K562 (cell line): ENCODE measurements around the gene EEA1. TPM values are rescaled to one million over a fixed set of nuclear protein-coding genes. Genes with fewer than 3 reads are reported as not detected.

Experiments used
- ATAC-seq: fragments of 200-7000 bp; cut with Tn5 transposase; 3 replicates; pipeline ENCODE4 v1.9.1; 2020; ENCODE audit warnings: moderate library complexity
- BruUV-seq: library from RNA; stranded (reverse); fragments of 400-500 nt; replicated peaks from 2 replicates; lab custom pipeline; 2021; lab: Mats Ljungman, UMichigan
- CTCF ChIA-PET: fragments of 300-600 bp; formaldehyde crosslinking; extraction: SDS; loops from one replicate; lab custom pipeline; 2021; ENCODE audit warnings: low intra/inter-chr PET ratio; lab: Yijun Ruan, JAX
- POLR2A ChIA-PET: fragments of 300-600, 350-650 bp; sonication (Branson Sonifier 250); formaldehyde crosslinking; extraction: SDS; loops from one replicate; lab custom pipeline; 2021; ENCODE audit warnings: antibody characterized with exemption, inconsistent platforms; lab: Yijun Ruan, JAX
- DNase-seq, 4 experiments: peaks; one replicate each; pipeline versions ENCODE4 v3.0.0 to v3.0.0-alpha.2; 2011 to 2018; ENCODE audit warnings: low spot score in 3 of 4, mixed read lengths in 3 of 4; ENCODE audit errors: extremely low read depth in 1 of 4
- FAIRE-seq: peaks from 2 replicates; lab custom pipeline; 2011; peaks lifted over from hg19 to GRCh38; lab: Jason Lieb, UNC
- H2AFZ ChIP-seq: 2 replicates; pipeline ENCODE4 v1.6.0; 2011; ENCODE audit warnings: low read depth, low read length, control low read depth, inconsistent platforms
- H3K27ac ChIP-seq: fragments of 200-600 bp; 3 replicates; pipeline ENCODE4 v1.8.0; 2011; ENCODE audit warnings: low read depth, mild to moderate bottlenecking, control low read depth, inconsistent platforms, low read length, moderate library complexity, mixed read lengths; ENCODE audit errors: extremely low read depth
- H3K27me3 ChIP-seq, 2 experiments: fragments of 300-600 bp in 1 of 2; 2 replicates in 1 of 2; 3 replicates in 1 of 2; pipeline versions ENCODE4 v1.6.0 to v1.8.0; 2011; ENCODE audit warnings: inconsistent platforms in 2 of 2, low read length in 2 of 2, mild to moderate bottlenecking in 1 of 2, mixed read lengths in 1 of 2, moderate library complexity in 1 of 2; ENCODE audit not compliant: control insufficient read depth in 2 of 2, insufficient read depth in 2 of 2
- H3K36me3 ChIP-seq: fragments of 300-600 bp; 3 replicates; pipeline ENCODE4 v1.8.0; 2011; ENCODE audit warnings: mild to moderate bottlenecking, low read length, inconsistent platforms; ENCODE audit not compliant: control insufficient read depth, insufficient read depth
- H3K4me1 ChIP-seq, 2 experiments: fragments of 200-600 bp in 1 of 2; replicated peaks in 1 of 2; 2 replicates in 1 of 2; 3 replicates in 1 of 2; pipeline versions ENCODE4 v1.5.1 to v1.8.0; 2011; ENCODE audit warnings: inconsistent platforms in 2 of 2, low read length in 2 of 2, mild to moderate bottlenecking in 1 of 2, mixed read lengths in 1 of 2, moderate library complexity in 1 of 2; ENCODE audit not compliant: control insufficient read depth in 2 of 2, insufficient read depth in 2 of 2
- H3K4me2 ChIP-seq: 2 replicates; pipeline ENCODE4 v1.6.1; 2011; ENCODE audit warnings: low read length, control low read depth, inconsistent platforms, mixed read lengths; ENCODE audit not compliant: insufficient read depth
- H3K4me3 ChIP-seq: fragments of 200-600 bp; sonication (generic), shearing (Covaris generic); 2 replicates; pipeline ENCODE4 v1.5.1; 2016; ENCODE audit warnings: control low read depth, inconsistent platforms
- H3K79me2 ChIP-seq: fragments of 200-600 bp; 3 replicates; pipeline ENCODE4 v1.8.0; 2011; ENCODE audit warnings: low read length, inconsistent platforms; ENCODE audit not compliant: control insufficient read depth, insufficient read depth
- H3K9ac ChIP-seq, 2 experiments: 2 replicates each; pipeline versions ENCODE4 v1.6.0 to v1.6.1; 2011; ENCODE audit warnings: low read depth in 2 of 2, low read length in 2 of 2, control low read depth in 1 of 2, inconsistent platforms in 1 of 2, mild to moderate bottlenecking in 1 of 2, mixed read lengths in 1 of 2; ENCODE audit not compliant: insufficient read depth in 1 of 2
- H3K9me1 ChIP-seq: one replicate; pipeline ENCODE4 v1.6.0; 2011; ENCODE audit warnings: inconsistent platforms, mild to moderate bottlenecking, low read length, moderate library complexity; ENCODE audit not compliant: control insufficient read depth, insufficient read depth
- H3K9me3 ChIP-seq: replicated peaks from 2 replicates; pipeline ENCODE4 v1.5.1; 2011; ENCODE audit warnings: low read depth, low read length, inconsistent platforms; ENCODE audit not compliant: control insufficient read depth, insufficient read depth
- H4K20me1 ChIP-seq: replicated peaks from 2 replicates; pipeline ENCODE4 v1.6.1; 2011; ENCODE audit warnings: low read length, inconsistent platforms, mixed read lengths; ENCODE audit not compliant: control insufficient read depth, insufficient read depth
- ATF1 ChIP-seq, 2 experiments: fragments of 450-650 bp in 1 of 2; IDR thresholded peaks; 2 replicates each; pipeline ENCODE4 v1.6.1; 2016; ENCODE audit warnings: missing compliant biosample characterization in 1 of 2, missing genetic modification characterization in 1 of 2
- CC2D1A ChIP-seq: fragments of 450-650 bp; IDR thresholded peaks from 2 replicates; pipeline ENCODE4 v1.6.1; 2017; ENCODE audit warnings: mild to moderate bottlenecking
- CHD2 ChIP-seq: IDR thresholded peaks from 2 replicates; pipeline ENCODE4 v1.6.1; 2011; ENCODE audit warnings: low read depth, low read length
- ETV6 ChIP-seq, 3 experiments: fragments of 150-350 bp in 1 of 3; sonication (generic) in 1 of 3; formaldehyde crosslinking in 1 of 3; IDR thresholded peaks; 2 replicates each; pipeline versions ENCODE4 v1.6.1 to v1.8.0; 2014 to 2022; ENCODE audit warnings: borderline replicate concordance in 2 of 3, low read depth in 2 of 3, antibody characterized with exemption in 1 of 3, low read length in 1 of 3, mild to moderate bottlenecking in 1 of 3, missing genetic modification reagents in 1 of 3
- HMGXB4 ChIP-seq: sonication (generic); formaldehyde crosslinking; IDR thresholded peaks from 2 replicates; pipeline ENCODE4 v1.8.1; 2023; ENCODE audit warnings: mild to moderate bottlenecking, missing genetic modification reagents
- HNRNPUL1 ChIP-seq: fragments of 200-400 bp; formaldehyde crosslinking; IDR thresholded peaks from 2 replicates; pipeline ENCODE4 v1.6.1; 2017; ENCODE audit warnings: low read length
- NFE2L1 ChIP-seq: fragments of 450-650 bp; IDR thresholded peaks from 2 replicates; pipeline ENCODE4 v1.6.1; 2016; ENCODE audit warnings: missing genetic modification characterization, low read depth, mild to moderate bottlenecking, missing compliant biosample characterization, moderate library complexity, borderline replicate concordance
- POLR3G ChIP-seq: IDR thresholded peaks from 2 replicates; pipeline ENCODE4 v1.6.1; 2011; ENCODE audit not compliant: insufficient read length, insufficient replicate concordance; ENCODE audit errors: extremely low read depth
- SFPQ ChIP-seq: fragments of 200-400 bp; formaldehyde crosslinking; IDR thresholded peaks from 2 replicates; pipeline ENCODE4 v1.6.1; 2017; ENCODE audit warnings: mild to moderate bottlenecking, low read depth, low read length, moderate library complexity
- SNIP1 ChIP-seq: fragments of 450-650 bp; IDR thresholded peaks from 2 replicates; pipeline ENCODE4 v1.7.1; 2017; ENCODE audit warnings: low read depth, mild to moderate bottlenecking
- ZNF165 ChIP-seq: fragments of 250-450 bp; sonication (Bioruptor Pico); IDR thresholded peaks from 2 replicates; pipeline ENCODE4 v1.4.0; 2020; ENCODE audit warnings: borderline replicate concordance
- ZNF316 ChIP-seq: fragments of 450-650 bp; IDR thresholded peaks from 2 replicates; pipeline ENCODE4 v1.6.1; 2016
- ZNF41 ChIP-seq: fragments of 250-450 bp; sonication (Bioruptor Pico); conservative IDR thresholded peaks from 2 replicates; pipeline ENCODE4 v1.4.0; 2020; ENCODE audit warnings: mild to moderate bottlenecking
- ZNF707 ChIP-seq: fragments of 250-450 bp; sonication (Bioruptor Pico); conservative IDR thresholded peaks from 2 replicates; pipeline ENCODE4 v1.8.0; 2022; ENCODE audit warnings: inconsistent platforms, mild to moderate bottlenecking, moderate library complexity
- ZNF79 ChIP-seq: fragments of 250-450 bp; sonication (Bioruptor Pico); IDR thresholded peaks from 2 replicates; pipeline ENCODE4 v1.4.0; 2020; ENCODE audit warnings: low read depth, mild to moderate bottlenecking, moderate library complexity
- WGBS: fragments of 100-300 bp; shearing (Covaris generic); methylation state at CpG from one replicate; pipeline ENCODE4 v1.1.6; 2016; ENCODE audit warnings: low coverage, mixed read lengths; ENCODE audit not compliant: insufficient coverage; ENCODE audit errors: missing lambda C conversion rate; 5-methylcytosine and 5-hydroxymethylcytosine counted together
- in situ Hi-C: fragments of 300-500 bp; cut with MboI; formaldehyde crosslinking; loops from 4 replicates; pipeline ENCODE4 v1.15.0; 2018; ENCODE audit warnings: inconsistent platforms, mixed read lengths
- intact Hi-C: fragments of 100-400 bp; cut with micrococcal nuclease; formaldehyde crosslinking; loops from 2 replicates; pipeline ENCODE4 v1.14.2; 2022
- polyA plus RNA-seq, 8 experiments: library from polyadenylated mRNA; depleted of rRNA in 4 of 8; stranded (reverse) in 5 of 8; unstranded in 3 of 8; fragments of >200 nt; fragmentation: Nextera tagmentation in 2 of 8; fragmentation: Illumina TruSeq in 1 of 8; extraction: Ambion mirVana in 2 of 8; extraction: Trizol in 1 of 8; gene quantifications; 2 replicates each; pipeline versions ENCODE4 v1.2.1 to v1.2.3, GENCODE V29; 2011 to 2014; ENCODE audit warnings: inconsistent platforms in 1 of 8, missing spikeins in 1 of 8
- total RNA-seq, 7 experiments: library from RNA; depleted of rRNA in 6 of 7; stranded (reverse); fragments of >200 nt in 6 of 7; fragmentation: Illumina TruSeq in 2 of 7; extraction: Trizol in 2 of 7; gene quantifications; 2 replicates each; pipeline versions ENCODE4 v1.2.1 to v1.2.3, GENCODE V29; 2011 to 2021; ENCODE audit warnings: low replicate concordance in 1 of 7
- TF ChIP-seq, protein P1 (sequence below), 2 experiments: IDR thresholded peaks in 1 of 2; conservative IDR thresholded peaks in 1 of 2; 2 replicates each; pipeline ENCODE4 v1.6.1; 2016; ENCODE audit warnings: low read depth in 2 of 2, mild to moderate bottlenecking in 1 of 2, missing compliant biosample characterization in 1 of 2, missing genetic modification characterization in 1 of 2, moderate library complexity in 1 of 2

EEA1 gene
- total and polyA plus RNA-seq, 9 of the 15 experiments (the other 6 are each of a cell fraction or from before 2014, with no cell fraction given), result 3.5 to 17.1 (median 7.5) TPM

GRCh38 chr12:92866418-92866817 lies 62.7 kb downstream of the EEA1 start:
- H3K9ac ChIP-seq, result no peak overlapping the region
- ATAC-seq, result peak; percentile 49; the same call in 1 of the 3 replicates
- no peaks in the 10 kb centered on the region for H3K9me3 ChIP-seq
- H3K9me1 ChIP-seq, result no peaks in the 10 kb centered on the region
- no peak overlapping the region for H3K27ac ChIP-seq
- intact Hi-C loops, result no loop called here
- H3K79me2 ChIP-seq, result no peaks in the 10 kb centered on the region
- BruUV-seq, result no TSS peak
- H3K4me1 ChIP-seq, result peaks cover 0 to 3% of the 10 kb centered on the region in 2 experiments; a peak in 1 of 5 replicates
- no peaks in the 10 kb centered on the region for H3K27me3 ChIP-seq
- H4K20me1 ChIP-seq, result 0 out of 2 replicates have a peak, but pooled peaks cover 4% of the 10 kb centered on the region
- DNase-seq, result no peak
- ChIA-PET CTCF (no interaction called here), POLR2A (interaction anchor here (0.7 to 1.4 kb wide), 2 partner anchors 10 to 16 kb away, joined by 4 to 5 read pairs; no protein-coding TSS in a partner anchor)
- in situ Hi-C loops, result no loop called here
- H2AFZ ChIP-seq, result no peak overlapping the region
- FAIRE-seq, result no peak
- 100% methylated on average over 2 of the region's 2 CpGs for whole genome bisulfite sequencing
- peaks cover 11% of the 10 kb centered on the region; the same call in 2 of the 3 replicates for H3K36me3 ChIP-seq
- H3K4me2 ChIP-seq, result no peak overlapping the region
- no peak overlapping the region for H3K4me3 ChIP-seq
- peak; percentile 10; the same call in 1 of the 2 replicates for TF ChIP-seq NFE2L1 (tag)
- no peak for TF ChIP-seq ZNF707 (CRISPR knock-in tag)
- no peak for TF ChIP-seq ZNF165
- TF ChIP-seq CC2D1A, result no peak
- peak; percentile 86 for TF ChIP-seq ZNF316
- TF ChIP-seq POLR3G, result no peak
- TF ChIP-seq HMGXB4 (CRISPR knock-in tag), result no peak
- no peak for TF ChIP-seq SNIP1
- no peak for TF ChIP-seq SFPQ
- TF ChIP-seq ETV6 (IDR thresholded peaks at IDR 0.05; ENCODE audit: borderline replicate concordance in 1 of 2, low read depth in 2 of 2, low read length in 1 of 2), result no peak
- TF ChIP-seq ETV6 (CRISPR knock-in tag; IDR thresholded peaks at IDR 0.05; ENCODE audit: borderline replicate concordance), result no peak
- TF ChIP-seq ATF1 (CRISPR knock-in tag; IDR thresholded peaks at IDR 0.05), result no peak
- no peak for TF ChIP-seq ATF1 (tag; IDR thresholded peaks at IDR 0.05)
- no peak for TF ChIP-seq ZNF79 (CRISPR knock-in tag)
- no peak for TF ChIP-seq CHD2
- TF ChIP-seq, protein P1, sequence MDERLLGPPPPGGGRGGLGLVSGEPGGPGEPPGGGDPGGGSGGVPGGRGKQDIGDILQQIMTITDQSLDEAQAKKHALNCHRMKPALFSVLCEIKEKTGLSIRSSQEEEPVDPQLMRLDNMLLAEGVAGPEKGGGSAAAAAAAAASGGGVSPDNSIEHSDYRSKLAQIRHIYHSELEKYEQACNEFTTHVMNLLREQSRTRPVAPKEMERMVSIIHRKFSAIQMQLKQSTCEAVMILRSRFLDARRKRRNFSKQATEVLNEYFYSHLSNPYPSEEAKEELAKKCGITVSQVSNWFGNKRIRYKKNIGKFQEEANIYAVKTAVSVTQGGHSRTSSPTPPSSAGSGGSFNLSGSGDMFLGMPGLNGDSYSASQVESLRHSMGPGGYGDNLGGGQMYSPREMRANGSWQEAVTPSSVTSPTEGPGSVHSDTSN (CRISPR knock-in tag; IDR thresholded peaks at IDR 0.05; ENCODE audit: low read depth), result no peak
- TF ChIP-seq, protein P1 (tag; conservative IDR thresholded peaks at IDR 0.05; ENCODE audit: low read depth), result no peak
- TF ChIP-seq HNRNPUL1, result no peak
- no peak for TF ChIP-seq ZNF41
